IMR-90 (cell line): ENCODE data around the gene LDAH. TPM values are rescaled to one million over a fixed set of nuclear protein-coding genes. Genes with fewer than 3 reads are reported as not detected.

Experiments used
- ATAC-seq: fragments of 200-7000 bp; cut with Tn5 transposase; 2 replicates; pipeline ENCODE4 v1.9.1; 2020; ENCODE audit warnings: low read depth, mild to moderate bottlenecking, moderate library complexity
- BruUV-seq: library from RNA; stranded (reverse); fragments of 400-500 nt; replicated peaks from 2 replicates; lab custom pipeline; 2021; lab: Mats Ljungman, UMichigan
- CTCF ChIA-PET: fragments of 300-600 bp; formaldehyde crosslinking; extraction: SDS; loops from one replicate; lab custom pipeline; 2021; ENCODE audit warnings: antibody characterized with exemption; lab: Yijun Ruan, JAX
- POLR2A ChIA-PET: fragments of 300-600 bp; sonication (Branson Sonifier 250); formaldehyde crosslinking; loops from one replicate; lab custom pipeline; 2022; ENCODE audit warnings: antibody characterized with exemption; ENCODE audit not compliant: unreplicated experiment; lab: Charles Lee
- DNase-seq: peaks from one replicate; pipeline ENCODE4 v3.0.0; 2013
- H2AFZ ChIP-seq: replicated peaks from 2 replicates; pipeline ENCODE3; 2013; ENCODE audit warnings: low read length, mild to moderate bottlenecking; ENCODE audit not compliant: poor library complexity
- H2AK5ac ChIP-seq: 2 replicates; pipeline ENCODE4 v1.6.1; 2013; ENCODE audit warnings: low read depth, low read length, inconsistent platforms
- H2AK9ac ChIP-seq: replicated peaks from 2 replicates; pipeline ENCODE3; 2013; ENCODE audit warnings: mild to moderate bottlenecking, low read depth, low read length, moderate library complexity; ENCODE audit not compliant: poor library complexity
- H2BK120ac ChIP-seq: 2 replicates; pipeline ENCODE4 v1.6.1; 2013; ENCODE audit warnings: low read depth, low read length, inconsistent platforms
- H2BK15ac ChIP-seq: 3 replicates; pipeline ENCODE4 v1.6.1; 2013; ENCODE audit warnings: low read depth, low read length, inconsistent platforms
- H2BK20ac ChIP-seq: 2 replicates; pipeline ENCODE4 v1.6.1; 2013; ENCODE audit warnings: low read depth, mild to moderate bottlenecking, inconsistent platforms, low read length, moderate library complexity
- H2BK5ac ChIP-seq: 2 replicates; pipeline ENCODE4 v1.6.1; 2013; ENCODE audit warnings: mild to moderate bottlenecking, low read depth, low read length, inconsistent platforms; ENCODE audit not compliant: poor library complexity, severe bottlenecking
- H3K14ac ChIP-seq: replicated peaks from 2 replicates; pipeline ENCODE4 v1.6.1; 2013; ENCODE audit warnings: low read depth, low read length, inconsistent platforms
- H3K18ac ChIP-seq: 2 replicates; pipeline ENCODE4 v1.6.1; 2013; ENCODE audit warnings: low read depth, low read length, control low read depth
- H3K23ac ChIP-seq: 2 replicates; pipeline ENCODE4 v1.6.1; 2013; ENCODE audit warnings: low read depth, low read length, inconsistent platforms
- H3K27ac ChIP-seq: 2 replicates; pipeline ENCODE4 v1.5.1; 2013; ENCODE audit warnings: mild to moderate bottlenecking, control low read depth, low read length; ENCODE audit not compliant: insufficient read depth
- H3K27me3 ChIP-seq: 2 replicates; pipeline ENCODE4 v1.6.1; 2013; ENCODE audit warnings: low read length; ENCODE audit not compliant: control insufficient read depth, insufficient read depth
- H3K36me3 ChIP-seq: 2 replicates; pipeline ENCODE4 v1.6.1; 2013; ENCODE audit warnings: low read length, mixed read lengths; ENCODE audit not compliant: control insufficient read depth, insufficient read depth
- H3K4ac ChIP-seq: 2 replicates; pipeline ENCODE4 v1.6.1; 2013; ENCODE audit warnings: low read depth, low read length, inconsistent platforms
- H3K4me1 ChIP-seq: 2 replicates; pipeline ENCODE4 v1.6.1; 2013; ENCODE audit warnings: low read length, mixed read lengths; ENCODE audit not compliant: control insufficient read depth, insufficient read depth
- H3K4me2 ChIP-seq: 2 replicates; pipeline ENCODE4 v1.6.1; 2013; ENCODE audit warnings: low read depth, mild to moderate bottlenecking, control low read depth, low read length, moderate library complexity
- H3K4me3 ChIP-seq: 2 replicates; pipeline ENCODE4 v1.5.1; 2013; ENCODE audit warnings: low read depth, mild to moderate bottlenecking, control low read depth, low read length, moderate library complexity; ENCODE audit not compliant: insufficient read depth
- H3K56ac ChIP-seq: 2 replicates; pipeline ENCODE4 v1.6.1; 2013; ENCODE audit warnings: low read length, inconsistent platforms; ENCODE audit not compliant: insufficient read depth; ENCODE audit errors: extremely low read depth
- H3K79me1 ChIP-seq, 2 experiments: 2 replicates each; pipeline ENCODE4 v1.6.1; 2013; ENCODE audit warnings: low read length in 2 of 2, inconsistent platforms in 1 of 2, low read depth in 1 of 2
- H3K9ac ChIP-seq: 2 replicates; pipeline ENCODE4 v1.6.1; 2013; ENCODE audit warnings: low read depth, low read length, control low read depth
- H3K9me1 ChIP-seq: 2 replicates; pipeline ENCODE4 v1.6.1; 2013; ENCODE audit warnings: low read length, inconsistent platforms; ENCODE audit not compliant: insufficient read depth
- H3K9me3 ChIP-seq: 2 replicates; pipeline ENCODE4 v1.6.1; 2013; ENCODE audit warnings: low read length; ENCODE audit not compliant: control insufficient read depth, insufficient read depth
- H4K20me1 ChIP-seq: 2 replicates; pipeline ENCODE4 v1.6.1; 2013; ENCODE audit warnings: low read length, inconsistent platforms; ENCODE audit not compliant: insufficient read depth
- H4K5ac ChIP-seq: 2 replicates; pipeline ENCODE4 v1.6.1; 2013; ENCODE audit warnings: mild to moderate bottlenecking, low read depth, low read length, control low read depth
- H4K8ac ChIP-seq, 2 experiments: 2 replicates each; pipeline ENCODE4 v1.6.1; 2013; ENCODE audit warnings: low read depth in 2 of 2, low read length in 2 of 2, control low read depth in 1 of 2, inconsistent platforms in 1 of 2
- H4K91ac ChIP-seq: 2 replicates; pipeline ENCODE4 v1.6.1; 2013; ENCODE audit warnings: low read depth, low read length, inconsistent platforms; ENCODE audit not compliant: insufficient read depth
- CEBPB ChIP-seq: IDR thresholded peaks from 2 replicates; pipeline ENCODE4 v1.6.1; 2012; ENCODE audit warnings: low read depth, low read length, improper control_type of control experiment
- CHD1 ChIP-seq: IDR thresholded peaks from 2 replicates; pipeline ENCODE4 v1.6.1; 2012; ENCODE audit warnings: low read depth, low read length, improper control_type of control experiment
- MXI1 ChIP-seq: IDR thresholded peaks from 2 replicates; pipeline ENCODE4 v1.6.1; 2012; ENCODE audit warnings: low read depth, mild to moderate bottlenecking, low read length, moderate library complexity, borderline replicate concordance
- NFE2L2 ChIP-seq: fragments of 150-350 bp; IDR thresholded peaks from 2 replicates; pipeline ENCODE4 v1.6.1; 2016; ENCODE audit warnings: low read depth, mild to moderate bottlenecking, low read length
- POLR2A ChIP-seq: IDR thresholded peaks from 2 replicates; pipeline ENCODE4 v1.6.1; 2012; ENCODE audit warnings: mild to moderate bottlenecking, low read depth, low read length
- RAD21 ChIP-seq: IDR thresholded peaks from 2 replicates; pipeline ENCODE4 v1.6.1; 2012; ENCODE audit warnings: low read length, improper control_type of control experiment
- RCOR1 ChIP-seq: IDR thresholded peaks from 2 replicates; pipeline ENCODE4 v1.6.1; 2012; ENCODE audit warnings: mild to moderate bottlenecking, low read length, improper control_type of control experiment; ENCODE audit not compliant: insufficient replicate concordance
- WGBS, 2 experiments: methylation state at CpG; one replicate each; pipeline versions ENCODE4 v1.1.5 to v1.1.7; 2013; ENCODE audit warnings: missing lambda C conversion rate in 2 of 2; ENCODE audit not compliant: insufficient read length in 1 of 2; ENCODE audit errors: extremely low coverage in 2 of 2; 5-methylcytosine and 5-hydroxymethylcytosine counted together
- dilution Hi-C: fragments of 300-500 bp; cut with HindIII; formaldehyde crosslinking; loops from one replicate; pipeline ENCODE4 v1.14.3; 2018; ENCODE audit warnings: low sequenced_read_pairs; ENCODE audit not compliant: unreplicated experiment
- in situ Hi-C: fragments of 300-500 bp; cut with MboI; formaldehyde crosslinking; loops from 3 replicates; pipeline ENCODE4 v1.14.3; 2019; ENCODE audit warnings: low sequenced_read_pairs, inconsistent platforms, mixed read lengths
- intact Hi-C: fragments of 100-400 bp; cut with micrococcal nuclease; formaldehyde crosslinking; loops from 2 replicates; pipeline ENCODE4 v1.10.0; 2022
- polyA plus RNA-seq, 3 experiments: library from polyadenylated mRNA; depleted of rRNA; stranded (reverse); fragments of >200 nt; gene quantifications; 2 replicates each; pipeline ENCODE4 v1.2.3, GENCODE V29; 2012; ENCODE audit warnings: low replicate concordance in 1 of 3
- total RNA-seq: library from RNA; depleted of rRNA; stranded (reverse); fragments of >200 nt; gene quantifications from 2 replicates; pipeline ENCODE4 v1.2.3, GENCODE V29; 2012
- TF ChIP-seq, protein P1 (sequence below): conservative IDR thresholded peaks from 2 replicates; pipeline ENCODE4 v1.5.1; 2012; ENCODE audit warnings: mild to moderate bottlenecking, low read depth, low read length, improper control_type of control experiment

Gene LDAH
- total and polyA plus RNA-seq, 2 of the 4 experiments (the other 2 are of a cell fraction): 12.1 to 31.7 TPM

DNA sequence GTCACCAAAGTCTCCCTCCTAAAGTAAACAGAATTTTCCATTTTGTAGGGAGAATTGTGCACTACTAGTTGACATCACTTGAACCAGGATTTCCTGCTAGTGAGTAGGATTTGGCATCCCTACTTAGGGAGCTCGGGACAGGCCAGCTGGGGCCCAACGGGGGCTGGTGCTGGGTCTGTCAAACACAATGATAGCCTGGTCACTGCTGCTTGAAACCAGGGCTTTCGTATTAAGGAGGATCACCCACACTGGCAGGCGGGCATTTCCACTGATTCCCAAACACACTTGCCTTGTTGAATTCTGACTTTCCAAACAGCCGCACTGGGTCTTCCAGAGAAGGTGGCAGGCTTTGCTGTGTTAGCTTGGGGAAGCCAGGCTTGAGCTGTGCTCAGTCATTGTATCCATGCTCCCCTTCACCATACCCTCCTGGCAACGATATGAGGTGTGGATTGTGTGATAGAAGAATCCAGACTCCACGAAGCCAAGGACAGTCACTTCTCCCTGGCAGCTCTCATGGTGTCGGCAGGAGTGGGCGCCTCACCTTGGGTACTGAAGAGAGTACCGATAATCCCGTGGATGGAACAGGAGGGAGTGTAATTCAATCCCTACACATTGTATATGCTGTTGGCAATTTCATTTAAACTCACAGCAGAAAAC, 148.5 kb downstream of the LDAH start:
- H3K9ac ChIP-seq: no peak overlapping the region
- H3K23ac ChIP-seq: no peak overlapping the region
- in situ Hi-C loops (loop anchor here (25.0 kb wide), 1 partner anchor 1088 kb away; no protein-coding TSS in a partner anchor), intact Hi-C loops (no loop called here), dilution Hi-C loops (no loop called here)
- no peak overlapping the region for H3K4ac ChIP-seq
- H3K27me3 ChIP-seq: peaks cover 35% of the 10 kb centered on the region
- H2AFZ ChIP-seq: no peak overlapping the region
- no peak overlapping the region for H3K4me2 ChIP-seq
- no peak overlapping the region for H3K4me3 ChIP-seq
- H4K8ac ChIP-seq: no peak overlapping the region
- H3K14ac ChIP-seq: no peak overlapping the region
- ChIA-PET CTCF (interaction anchor here (1.4 to 1.8 kb wide), 2 partner anchors 8 to 23 kb away, joined by 4 read pairs; no protein-coding TSS in a partner anchor), POLR2A (no interaction called here)
- no peak overlapping the region for H4K5ac ChIP-seq
- H2AK9ac ChIP-seq: no peak overlapping the region
- peaks cover 7% of the 10 kb centered on the region; the same call in 1 of the 2 replicates for H3K4me1 ChIP-seq
- no CpG with 5 or more reads among the region's 11 CpGs for WGBS, 2 experiments
- DNase-seq (no peak), ATAC-seq (no peak)
- no TSS peak for BruUV-seq
- H4K91ac ChIP-seq: no peak overlapping the region
- no peak overlapping the region for H3K18ac ChIP-seq
- H2BK120ac ChIP-seq: no peak overlapping the region
- H3K27ac ChIP-seq: no peak overlapping the region
- H3K9me3 ChIP-seq: peaks cover 12% of the 10 kb centered on the region; the same call in 1 of the 2 replicates
- no peak overlapping the region for H2BK15ac ChIP-seq
- H3K56ac ChIP-seq: no peak overlapping the region
- H4K20me1 ChIP-seq: no peaks in the 10 kb centered on the region
- no peak overlapping the region for H2BK20ac ChIP-seq
- peaks cover 1% of the 10 kb centered on the region; the same call in 1 of the 2 replicates for H3K36me3 ChIP-seq
- H2AK5ac ChIP-seq: no peak overlapping the region
- TF ChIP-seq RCOR1 (no peak), CHD1 (no peak), MXI1 (no peak), CEBPB (no peak), RAD21 (no peak), POLR2A (no peak), NFE2L2 (no peak)
- TF ChIP-seq, protein P1, sequence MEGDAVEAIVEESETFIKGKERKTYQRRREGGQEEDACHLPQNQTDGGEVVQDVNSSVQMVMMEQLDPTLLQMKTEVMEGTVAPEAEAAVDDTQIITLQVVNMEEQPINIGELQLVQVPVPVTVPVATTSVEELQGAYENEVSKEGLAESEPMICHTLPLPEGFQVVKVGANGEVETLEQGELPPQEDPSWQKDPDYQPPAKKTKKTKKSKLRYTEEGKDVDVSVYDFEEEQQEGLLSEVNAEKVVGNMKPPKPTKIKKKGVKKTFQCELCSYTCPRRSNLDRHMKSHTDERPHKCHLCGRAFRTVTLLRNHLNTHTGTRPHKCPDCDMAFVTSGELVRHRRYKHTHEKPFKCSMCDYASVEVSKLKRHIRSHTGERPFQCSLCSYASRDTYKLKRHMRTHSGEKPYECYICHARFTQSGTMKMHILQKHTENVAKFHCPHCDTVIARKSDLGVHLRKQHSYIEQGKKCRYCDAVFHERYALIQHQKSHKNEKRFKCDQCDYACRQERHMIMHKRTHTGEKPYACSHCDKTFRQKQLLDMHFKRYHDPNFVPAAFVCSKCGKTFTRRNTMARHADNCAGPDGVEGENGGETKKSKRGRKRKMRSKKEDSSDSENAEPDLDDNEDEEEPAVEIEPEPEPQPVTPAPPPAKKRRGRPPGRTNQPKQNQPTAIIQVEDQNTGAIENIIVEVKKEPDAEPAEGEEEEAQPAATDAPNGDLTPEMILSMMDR: no peak
- no peaks in the 10 kb centered on the region for H3K79me1 ChIP-seq
- peaks cover 5% of the 10 kb centered on the region; the same call in 1 of the 2 replicates for H3K9me1 ChIP-seq
- no peak overlapping the region for H2BK5ac ChIP-seq
